PC-3 (cell line): ENCODE measurements around the gene PUS3. TPM values are rescaled to one million over a fixed set of nuclear protein-coding genes. Genes with fewer than 3 reads are reported as not detected.

ENCODE experiments used
- ATAC-seq: fragments of 200-7000 bp; cut with Tn5 transposase; 2 replicates; pipeline ENCODE4 v1.9.1; 2020; ENCODE audit warnings: mild to moderate bottlenecking, moderate library complexity
- BruUV-seq: library from RNA; stranded (reverse); fragments of 400-500 nt; replicated peaks from 2 replicates; lab custom pipeline; 2021; lab: Mats Ljungman, UMichigan
- CTCF ChIA-PET: fragments of 300-600 bp; sonication (Branson Sonifier 250); formaldehyde crosslinking; loops from one replicate; lab custom pipeline; 2022; ENCODE audit warnings: antibody characterized with exemption; lab: Charles Lee
- POLR2A ChIA-PET: fragments of 300-600 bp; sonication (Branson Sonifier 250); formaldehyde crosslinking; loops from one replicate; lab custom pipeline; 2022; ENCODE audit warnings: antibody characterized with exemption; ENCODE audit not compliant: unreplicated experiment; lab: Charles Lee
- DNase-seq: peaks from one replicate; pipeline ENCODE4 v3.0.0-alpha.2; 2015
- H2AFZ ChIP-seq: fragments of 300-600 bp; sonication (generic); 2 replicates; pipeline ENCODE4 v1.6.0; 2016; ENCODE audit warnings: antibody characterized with exemption, low read length
- H3F3A ChIP-seq: fragments of 300-600 bp; sonication (generic); one replicate; pipeline ENCODE4 v1.6.0; 2017; ENCODE audit warnings: antibody characterized with exemption, low read length, control low read depth, mild to moderate bottlenecking; ENCODE audit not compliant: unreplicated experiment
- H3K27ac ChIP-seq: fragments of 300-600 bp; sonication (generic); 2 replicates; pipeline ENCODE4 v1.5.1; 2016; ENCODE audit warnings: mild to moderate bottlenecking, low read length
- H3K27me3 ChIP-seq: fragments of 300-600 bp; sonication (generic); 2 replicates; pipeline ENCODE4 v1.6.1; 2016; ENCODE audit warnings: low read length, mixed read lengths
- H3K36me3 ChIP-seq: fragments of 300-600 bp; sonication (generic); 2 replicates; pipeline ENCODE4 v1.6.1; 2016; ENCODE audit warnings: low read depth, mixed run types, low read length, mixed read lengths
- H3K4me1 ChIP-seq: fragments of 300-600 bp; sonication (generic); 2 replicates; pipeline ENCODE4 v1.5.1; 2016; ENCODE audit warnings: low read length; ENCODE audit not compliant: insufficient read depth
- H3K4me2 ChIP-seq: fragments of 300-600 bp; sonication (generic); 2 replicates; pipeline ENCODE4 v1.6.0; 2016; ENCODE audit warnings: low read length
- H3K4me3 ChIP-seq: fragments of 300-600 bp; sonication (generic); 2 replicates; pipeline ENCODE4 v1.5.1; 2016; ENCODE audit warnings: mild to moderate bottlenecking, low read length, mixed read lengths
- H3K79me2 ChIP-seq: fragments of 300-600 bp; sonication (generic); 2 replicates; pipeline ENCODE4 v1.6.1; 2017; ENCODE audit warnings: low read length, mixed read lengths
- H3K9ac ChIP-seq: fragments of 300-600 bp; sonication (generic); 2 replicates; pipeline ENCODE4 v1.6.0; 2016; ENCODE audit warnings: mild to moderate bottlenecking, low read length
- H3K9me2 ChIP-seq: fragments of 300-600 bp; sonication (generic); replicated peaks from 2 replicates; pipeline ENCODE4 v1.6.1; 2016; ENCODE audit warnings: mixed run types, low read length, mixed read lengths
- H3K9me3 ChIP-seq: fragments of 300-600 bp; sonication (generic); 2 replicates; pipeline ENCODE4 v1.6.1; 2016; ENCODE audit warnings: low read length, mixed read lengths
- H4K20me1 ChIP-seq: fragments of 300-600 bp; sonication (generic); 2 replicates; pipeline ENCODE4 v1.6.1; 2016; ENCODE audit warnings: low read length, mixed read lengths
- CTCF ChIP-seq: fragments of 300-600 bp; sonication (generic); conservative IDR thresholded peaks from 2 replicates; pipeline ENCODE4 v1.5.1; 2017; ENCODE audit warnings: antibody characterized with exemption, low read depth, mild to moderate bottlenecking, low read length
- EZH2 ChIP-seq: fragments of 300-600 bp; sonication (generic); IDR thresholded peaks from one replicate; pipeline ENCODE4 v1.6.1; 2017; ENCODE audit warnings: antibody characterized with exemption, mild to moderate bottlenecking, low read length; ENCODE audit not compliant: unreplicated experiment
- EZH2phosphoT487 ChIP-seq: fragments of 300-600 bp; sonication (generic); IDR thresholded peaks from 2 replicates; pipeline ENCODE4 v1.6.1; 2018; ENCODE audit warnings: mild to moderate bottlenecking, antibody characterized with exemption, low read length, borderline replicate concordance
- intact Hi-C: fragments of 100-400 bp; cut with micrococcal nuclease; formaldehyde crosslinking; loops from 2 replicates; pipeline ENCODE4 v1.9.0; 2023
- total RNA-seq: library from RNA; depleted of rRNA; stranded (reverse); fragments of >200 nt; gene quantifications from 2 replicates; pipeline ENCODE4 v1.2.3, GENCODE V29; 2014

Gene PUS3
- total RNA-seq, 1 experiment from 2014 or later, result 26.2 TPM

- Histone ChIP-seq H3K9ac (no peak overlapping the region), H2AFZ (no peak overlapping the region), H3K36me3 (no peaks in the 10 kb centered on the region), H3F3A (no peaks in the 10 kb centered on the region), H3K9me2 (no peaks in the 10 kb centered on the region), H3K27me3 (no peaks in the 10 kb centered on the region), H3K79me2 (no peaks in the 10 kb centered on the region), H3K4me3 (no peak overlapping the region), H4K20me1 (no peaks in the 10 kb centered on the region), H3K9me3 (no peaks in the 10 kb centered on the region), H3K27ac (no peak overlapping the region), H3K4me1 (peaks cover 6% of the 10 kb centered on the region; the same call in 1 of the 2 replicates), H3K4me2 (no peak overlapping the region)
- intact Hi-C loops, result no loop called here
- TF ChIP-seq EZH2 (no peak), CTCF (no peak)
- ATAC-seq, result no peak
- ChIA-PET CTCF (no interaction called here), POLR2A (no interaction called here)
- no TSS peak for BruUV-seq
- DNase-seq, result no peak
Measured at GRCh38 chr11:125944350-125945010, 41.5 kb upstream of the PUS3 start.

GRCh38 chr11:125943661-125944349 lies 40.8 kb upstream of the PUS3 start:
- ATAC-seq (no peak), DNase-seq (no peak)
- Histone ChIP-seq H3K27me3 (no peaks in the 10 kb centered on the region), H3F3A (no peaks in the 10 kb centered on the region), H3K9me3 (no peaks in the 10 kb centered on the region), H3K4me2 (no peak overlapping the region), H3K36me3 (no peaks in the 10 kb centered on the region), H3K9ac (no peak overlapping the region), H3K79me2 (no peaks in the 10 kb centered on the region), H3K4me1 (peaks cover 6% of the 10 kb centered on the region; the same call in 1 of the 2 replicates), H2AFZ (no peak overlapping the region), H4K20me1 (no peaks in the 10 kb centered on the region), H3K9me2 (no peaks in the 10 kb centered on the region), H3K4me3 (no peak overlapping the region), H3K27ac (no peak overlapping the region)
- ChIA-PET POLR2A (no interaction called here), CTCF (interaction anchor here (1.0 kb wide), 1 partner anchor 117 kb away, joined by 4 read pairs; no protein-coding TSS in a partner anchor)
- no TSS peak for BruUV-seq
- TF ChIP-seq EZH2phosphoT487 (no peak), EZH2 (no peak), CTCF (no peak)
- intact Hi-C loops, result loop anchor here (2.0 kb wide), 1 partner anchor 117 kb away; no protein-coding TSS in a partner anchor
